H9 (cell line): ENCODE data around the gene THEM4. TPM values are rescaled to one million over a fixed set of nuclear protein-coding genes. Genes with fewer than 3 reads are reported as not detected.

Experiments used
- DNase-seq: peaks from one replicate; pipeline ENCODE4 v3.0.0-alpha.2; 2017
- H2AFZ ChIP-seq: one replicate; pipeline ENCODE4 v1.6.1; 2013; ENCODE audit warnings: mild to moderate bottlenecking, low read length, control low read depth, moderate library complexity
- H2AK5ac ChIP-seq: 2 replicates; pipeline ENCODE4 v1.6.1; 2013; ENCODE audit warnings: low read length, control low read depth, mixed read lengths; ENCODE audit not compliant: insufficient read length
- H2BK120ac ChIP-seq: one replicate; pipeline ENCODE4 v1.6.1; 2013; ENCODE audit warnings: low read depth, mild to moderate bottlenecking, low read length, control low read depth, inconsistent platforms; ENCODE audit not compliant: poor library complexity, severe bottlenecking
- H2BK12ac ChIP-seq: 2 replicates; pipeline ENCODE4 v1.6.1; 2013; ENCODE audit warnings: low read length, control low read depth, mixed read lengths, low read depth; ENCODE audit not compliant: insufficient read length
- H2BK15ac ChIP-seq: 2 replicates; pipeline ENCODE4 v1.6.1; 2013; ENCODE audit warnings: low read depth, low read length, control low read depth
- H2BK20ac ChIP-seq: one replicate; pipeline ENCODE4 v1.6.1; 2013; ENCODE audit warnings: low read depth, mild to moderate bottlenecking, low read length, control low read depth, inconsistent platforms; ENCODE audit not compliant: poor library complexity, severe bottlenecking
- H2BK5ac ChIP-seq: 2 replicates; pipeline ENCODE4 v1.6.1; 2013; ENCODE audit warnings: low read length, control low read depth, mixed read lengths; ENCODE audit not compliant: insufficient read length
- H3K14ac ChIP-seq: 2 replicates; pipeline ENCODE4 v1.6.1; 2013; ENCODE audit warnings: low read length, control low read depth; ENCODE audit not compliant: insufficient read depth
- H3K18ac ChIP-seq: 2 replicates; pipeline ENCODE4 v1.6.1; 2013; ENCODE audit warnings: low read depth, mild to moderate bottlenecking, mixed read lengths, low read length, control low read depth; ENCODE audit not compliant: insufficient read length
- H3K23ac ChIP-seq: 2 replicates; pipeline ENCODE4 v1.6.1; 2013; ENCODE audit warnings: low read length, control low read depth, mixed read lengths, low read depth; ENCODE audit not compliant: insufficient read length
- H3K23me2 ChIP-seq: 2 replicates; pipeline ENCODE4 v1.6.1; 2013; ENCODE audit warnings: low read depth, mild to moderate bottlenecking, mixed read lengths, low read length, control low read depth; ENCODE audit not compliant: insufficient read length, poor library complexity, severe bottlenecking
- H3K27ac ChIP-seq: 2 replicates; pipeline ENCODE4 v1.5.1; 2013; ENCODE audit warnings: low read length, control low read depth, mixed read lengths, low read depth; ENCODE audit not compliant: insufficient read length
- H3K27me3 ChIP-seq: 2 replicates; pipeline ENCODE4 v1.6.1; 2013; ENCODE audit warnings: low read length, control low read depth, inconsistent platforms; ENCODE audit not compliant: insufficient read depth
- H3K4ac ChIP-seq: 2 replicates; pipeline ENCODE4 v1.6.1; 2013; ENCODE audit warnings: low read depth, mild to moderate bottlenecking, control low read depth, inconsistent platforms, low read length, moderate library complexity
- H3K4me1 ChIP-seq: 2 replicates; pipeline ENCODE4 v1.6.1; 2013; ENCODE audit warnings: low read length, control low read depth, inconsistent platforms; ENCODE audit not compliant: insufficient read depth
- H3K4me2 ChIP-seq: 2 replicates; pipeline ENCODE4 v1.6.1; 2013; ENCODE audit warnings: low read length, control low read depth, mixed read lengths; ENCODE audit not compliant: insufficient read length, insufficient read depth
- H3K56ac ChIP-seq: 2 replicates; pipeline ENCODE4 v1.6.1; 2013; ENCODE audit warnings: low read depth, mild to moderate bottlenecking, mixed read lengths, low read length, control low read depth; ENCODE audit not compliant: insufficient read length
- H3K79me1 ChIP-seq: 2 replicates; pipeline ENCODE4 v1.6.1; 2013; ENCODE audit warnings: low read depth, mild to moderate bottlenecking, moderate library complexity, low read length, control low read depth, inconsistent platforms; ENCODE audit not compliant: insufficient read depth, poor library complexity, severe bottlenecking
- H3K79me2 ChIP-seq: 2 replicates; pipeline ENCODE4 v1.6.1; 2013; ENCODE audit warnings: low read length, control low read depth, inconsistent platforms; ENCODE audit not compliant: insufficient read depth
- H3K9ac ChIP-seq: 2 replicates; pipeline ENCODE4 v1.6.1; 2013; ENCODE audit warnings: low read length, control low read depth, mixed read lengths; ENCODE audit not compliant: insufficient read length; ENCODE audit errors: extremely low read depth
- H3K9me3 ChIP-seq: one replicate; pipeline ENCODE4 v1.6.1; 2013; ENCODE audit warnings: low read depth, low read length, inconsistent platforms; ENCODE audit not compliant: control insufficient read depth
- H3T11ph ChIP-seq: one replicate; pipeline ENCODE4 v1.6.1; 2013; ENCODE audit warnings: mild to moderate bottlenecking, low read length, control low read depth, inconsistent platforms
- H4K20me1 ChIP-seq: one replicate; pipeline ENCODE4 v1.6.1; 2013; ENCODE audit not compliant: control insufficient read depth, insufficient read length, insufficient read depth
- H4K5ac ChIP-seq: 2 replicates; pipeline ENCODE4 v1.6.1; 2013; ENCODE audit warnings: low read depth, mild to moderate bottlenecking, mixed read lengths, low read length, control low read depth; ENCODE audit not compliant: insufficient read length
- H4K8ac ChIP-seq: replicated peaks from 2 replicates; pipeline ENCODE4 v1.6.1; 2013; ENCODE audit warnings: low read length, control low read depth, mixed read lengths, low read depth; ENCODE audit not compliant: insufficient read length
- H4K91ac ChIP-seq: 2 replicates; pipeline ENCODE4 v1.6.1; 2013; ENCODE audit warnings: low read depth, mild to moderate bottlenecking, moderate library complexity, mixed read lengths, low read length, control low read depth; ENCODE audit not compliant: insufficient read length
- H3K27ac Mint-ChIP-seq, 3 experiments: 2 replicates in 2 of 3; 3 replicates in 1 of 3; pipeline ENCODE4 v1.8.0; 2020 to 2021; ENCODE audit warnings: mixed read lengths in 3 of 3, mild to moderate bottlenecking in 1 of 3, moderate library complexity in 1 of 3
- H3K27me3 Mint-ChIP-seq: 2 replicates; pipeline ENCODE4 v1.8.0; 2021; ENCODE audit warnings: low read depth, mild to moderate bottlenecking, moderate library complexity, mixed read lengths
- H3K36me3 Mint-ChIP-seq, 3 experiments: 2 replicates in 2 of 3; 3 replicates in 1 of 3; pipeline ENCODE4 v1.8.0; 2020 to 2021; ENCODE audit warnings: low read depth in 3 of 3, mixed read lengths in 3 of 3; ENCODE audit not compliant: insufficient read depth in 1 of 3
- H3K4me1 Mint-ChIP-seq, 2 experiments: 2 replicates each; pipeline ENCODE4 v1.8.0; 2020; ENCODE audit warnings: mixed read lengths in 2 of 2
- H3K4me3 Mint-ChIP-seq, 2 experiments: 2 replicates in 1 of 2; 3 replicates in 1 of 2; pipeline ENCODE4 v1.8.0; 2020 to 2021; ENCODE audit warnings: mild to moderate bottlenecking in 2 of 2, mixed read lengths in 2 of 2, moderate library complexity in 1 of 2
- H3K9me3 Mint-ChIP-seq, 2 experiments: 2 replicates in 1 of 2; 3 replicates in 1 of 2; pipeline ENCODE4 v1.8.0; 2020; ENCODE audit warnings: mild to moderate bottlenecking in 2 of 2, mixed read lengths in 2 of 2, moderate library complexity in 1 of 2
- CTCF ChIP-seq: fragments of 200-600 bp; sonication (generic); conservative IDR thresholded peaks from 3 replicates; pipeline ENCODE4 v1.8.0; 2021; ENCODE audit warnings: antibody characterized with exemption, mild to moderate bottlenecking
- WGBS: extraction: QIAGEN DNeasy Blood & Tissue Kit; methylation state at CpG from one replicate; pipeline ENCODE4 v1.1.7; 2013; ENCODE audit warnings: missing lambda C conversion rate, low lambda C conversion rate, mixed read lengths; ENCODE audit not compliant: insufficient read length; ENCODE audit errors: extremely low coverage; 5-methylcytosine and 5-hydroxymethylcytosine counted together
- total RNA-seq: library from RNA; stranded (reverse); gene quantifications from 2 replicates; pipeline ENCODE4 v1.2.1, GENCODE V29; 2021

THEM4 gene
- total RNA-seq, 1 experiment from 2014 or later, result 10.5 TPM

- no CpG with 5 or more reads among the region's 1 CpG for WGBS
- no peak overlapping the region for H3K27ac Mint-ChIP-seq
Measured at GRCh38 chr1:151912973-151913372, 3.7 kb upstream of the THEM4 start.

More at GRCh38 chr1:151912973-151913372, 3.7 kb upstream of the THEM4 start:
- no peak overlapping the region for H2BK20ac ChIP-seq
- H4K5ac ChIP-seq, result no peak overlapping the region
- no peak overlapping the region for H3K4ac ChIP-seq
- H3K79me2 ChIP-seq, result no peaks in the 10 kb centered on the region
- no peak overlapping the region for H4K91ac ChIP-seq
- H2AFZ ChIP-seq, result no peak overlapping the region
- H4K20me1 ChIP-seq, result no peaks in the 10 kb centered on the region
- no peaks in the 10 kb centered on the region for H3K27me3 ChIP-seq
- H3K23ac ChIP-seq, result no peak overlapping the region
- no peak overlapping the region for H3K9ac ChIP-seq
- no peak for DNase-seq
- no peak overlapping the region for H3K27ac ChIP-seq
- H3K27me3 Mint-ChIP-seq, result peaks cover 5% of the 10 kb centered on the region
- H3K4me3 Mint-ChIP-seq, result no peak overlapping the region
- H2BK15ac ChIP-seq, result no peak overlapping the region
- no peak overlapping the region for H3T11ph ChIP-seq
- peaks cover 3% of the 10 kb centered on the region for H3K9me3 ChIP-seq
- H2BK120ac ChIP-seq, result no peak overlapping the region
- H3K14ac ChIP-seq, result no peak overlapping the region
- no peak overlapping the region for H2BK5ac ChIP-seq
- H3K36me3 Mint-ChIP-seq, result peaks cover 3 to 4% (median 4%) of the 10 kb centered on the region in 3 experiments
- H3K79me1 ChIP-seq, result no peaks in the 10 kb centered on the region
- no peaks in the 10 kb centered on the region; the same call in 1 of the 2 replicates for H3K4me1 ChIP-seq
- H3K4me2 ChIP-seq, result no peak overlapping the region
- peaks cover 8 to 9% of the 10 kb centered on the region in 2 experiments for H3K9me3 Mint-ChIP-seq
- no peak overlapping the region for H3K18ac ChIP-seq
- TF ChIP-seq CTCF, result no peak
- peaks cover 14 to 20% of the 10 kb centered on the region in 2 experiments for H3K4me1 Mint-ChIP-seq
- H3K56ac ChIP-seq, result no peak overlapping the region
- peaks cover 11% of the 10 kb centered on the region for H3K23me2 ChIP-seq
- H2BK12ac ChIP-seq, result no peak overlapping the region
- H2AK5ac ChIP-seq, result no peak overlapping the region
- H4K8ac ChIP-seq, result no peak overlapping the region
